HuH-7.5 (cell line): ENCODE results near the gene SLC25A39.
"Not testable (repeated sequence)": the region's sequence is repeated elsewhere in the genome, so short reads cannot be mapped to it uniquely, and the experiment has no call there.

ENCODE experiments used
- DNase-seq: peaks from one replicate; pipeline ENCODE4 v3.0.0; 2011; ENCODE audit warnings: low spot score

Gene SLC25A39

DNA sequence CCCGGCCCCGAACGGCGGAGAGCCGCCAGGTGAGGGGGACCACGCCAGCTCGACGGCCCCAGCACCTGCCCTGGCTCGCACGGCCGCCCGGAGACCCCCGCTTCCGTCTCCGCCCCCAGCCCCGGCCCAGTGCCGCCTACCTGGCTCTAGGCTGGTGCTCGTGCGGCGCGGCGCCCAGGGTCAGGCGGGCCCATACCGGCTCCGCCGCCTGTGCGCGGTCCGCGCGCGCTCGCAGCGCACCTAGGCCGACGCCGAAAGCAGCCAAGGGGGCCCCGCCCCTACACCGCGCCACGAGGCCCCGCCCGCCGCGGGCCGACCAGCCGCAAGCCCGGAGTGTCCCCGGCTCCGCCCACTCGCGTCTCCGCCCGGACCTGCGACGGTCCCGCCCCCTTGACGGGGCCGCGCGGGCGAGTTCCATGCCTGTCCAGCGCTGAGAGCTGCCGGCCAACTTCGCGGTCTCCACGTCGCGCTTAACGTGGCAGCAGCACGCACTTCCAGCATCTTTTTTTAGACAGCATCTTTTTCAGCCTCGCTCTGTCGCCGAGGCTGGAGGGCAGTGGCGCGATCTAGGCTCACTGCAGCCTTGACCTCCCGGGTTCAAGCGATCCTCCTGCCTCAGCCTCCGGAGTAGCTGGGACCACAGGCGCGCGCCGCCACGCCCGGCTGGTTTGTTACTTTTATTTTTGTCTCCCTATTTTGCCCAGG lies at the start of gene SLC25A39:
Gene SLC25A39 (minus strand): TSS at position 253 of the 705 bp plus-strand sequence. CDS start 1,261 bp downstream, outside the sequence.
- peak; percentile 80 for DNase-seq

DNA sequence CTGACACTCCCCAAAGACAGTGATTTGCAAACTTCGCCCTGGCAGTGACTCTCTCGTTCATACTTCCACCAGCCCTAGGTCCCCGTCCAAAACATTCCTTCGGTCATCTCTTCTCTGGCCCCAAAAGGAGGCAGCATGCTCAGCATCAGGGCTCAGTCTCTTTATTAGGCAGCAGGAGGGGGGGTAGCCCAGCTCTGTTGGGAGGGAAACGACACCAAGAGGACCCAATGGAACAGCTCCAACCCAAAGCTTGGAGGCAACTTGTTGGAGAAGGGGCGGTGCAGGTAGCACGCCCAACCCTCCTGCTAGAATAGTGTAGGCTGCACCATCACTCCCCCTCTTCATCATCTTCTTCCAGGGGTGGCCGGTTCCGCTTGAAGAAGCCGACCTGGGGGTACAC lies 47.4 kb upstream of the SLC25A39 start:
- DNase-seq = no peak

- DNase-seq = not testable (repeated sequence)
These were observed 44.9 kb upstream of the SLC25A39 start for GRCh38 chr17:44369414-44370023.

DNA sequence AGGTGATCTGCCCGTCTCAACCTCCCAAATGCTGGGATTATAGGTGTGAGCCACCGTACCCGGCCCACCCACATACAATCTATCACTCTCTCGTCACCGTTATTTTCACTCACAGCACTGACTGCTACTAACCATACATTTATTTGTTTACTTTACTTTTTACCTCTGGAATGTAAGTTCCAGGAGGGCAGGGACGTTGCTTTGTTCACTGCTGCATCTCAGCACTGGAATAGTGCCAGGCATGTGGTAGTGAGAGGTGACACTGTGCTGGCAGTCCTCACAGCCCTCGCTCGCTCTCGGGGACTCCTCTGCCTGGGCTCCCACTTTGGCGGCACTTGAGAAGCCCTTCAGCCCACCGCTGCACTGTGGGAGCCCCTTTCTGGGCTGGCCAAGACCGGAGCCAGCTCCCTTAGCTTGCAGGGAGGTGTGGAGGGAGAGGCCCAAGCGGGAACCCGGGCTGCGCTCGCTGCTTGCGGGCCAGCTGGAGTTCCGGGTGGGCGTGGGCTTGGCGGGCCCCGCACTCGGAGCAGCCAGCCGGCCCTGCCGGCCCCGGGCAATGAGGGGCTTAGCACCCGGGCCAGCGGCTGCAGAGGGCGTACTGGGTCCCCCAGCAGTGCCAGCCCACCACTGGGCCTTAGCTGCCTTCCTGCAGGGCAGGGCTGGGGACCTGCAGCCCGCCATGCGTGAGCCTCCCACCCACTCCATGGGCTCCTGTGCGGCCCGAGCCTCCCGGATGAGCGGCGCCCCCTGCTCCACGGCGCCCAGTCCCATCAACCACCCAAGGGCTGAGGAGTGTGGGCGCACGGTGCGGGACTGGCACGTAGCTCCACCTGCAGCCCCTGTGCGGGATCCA lies 44.0 kb upstream of the SLC25A39 start:
- DNase-seq = not testable (repeated sequence)

DNA sequence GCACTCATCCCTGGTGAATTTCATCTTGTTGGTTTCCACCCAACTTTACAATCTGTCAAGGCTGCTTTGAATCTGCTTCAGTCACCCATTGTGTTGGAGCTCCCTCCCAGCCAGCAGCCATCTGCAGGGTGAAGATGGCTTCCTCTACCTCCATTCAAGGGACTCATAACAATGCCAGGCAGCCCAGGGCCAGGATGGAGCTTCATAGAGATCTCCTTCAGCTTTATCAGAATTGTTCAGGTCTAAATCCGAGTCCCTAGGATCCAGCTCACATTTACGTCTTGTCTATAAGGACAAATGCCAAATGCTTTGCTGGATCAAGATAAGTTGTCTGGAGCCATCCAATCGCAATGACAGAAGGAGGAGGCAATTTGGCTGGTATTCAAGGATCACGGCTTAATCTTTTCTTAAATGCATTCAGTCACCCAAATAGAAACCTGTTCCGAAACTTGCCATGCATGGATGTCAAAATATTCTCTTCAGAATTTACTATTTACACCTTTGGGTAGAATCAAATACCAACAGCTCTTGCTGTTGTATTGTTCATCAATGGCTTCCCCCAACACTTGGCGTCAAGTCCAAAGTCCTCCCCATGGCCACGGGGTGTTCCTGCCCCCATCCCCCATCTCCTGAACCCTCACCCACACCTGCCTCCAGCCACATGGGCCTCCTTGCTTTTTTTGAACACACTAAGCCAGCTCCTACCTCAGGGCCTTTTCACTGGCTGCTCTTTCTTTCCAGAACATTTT lies 42.8 kb upstream of the SLC25A39 start:
- no peak for DNase-seq

DNA sequence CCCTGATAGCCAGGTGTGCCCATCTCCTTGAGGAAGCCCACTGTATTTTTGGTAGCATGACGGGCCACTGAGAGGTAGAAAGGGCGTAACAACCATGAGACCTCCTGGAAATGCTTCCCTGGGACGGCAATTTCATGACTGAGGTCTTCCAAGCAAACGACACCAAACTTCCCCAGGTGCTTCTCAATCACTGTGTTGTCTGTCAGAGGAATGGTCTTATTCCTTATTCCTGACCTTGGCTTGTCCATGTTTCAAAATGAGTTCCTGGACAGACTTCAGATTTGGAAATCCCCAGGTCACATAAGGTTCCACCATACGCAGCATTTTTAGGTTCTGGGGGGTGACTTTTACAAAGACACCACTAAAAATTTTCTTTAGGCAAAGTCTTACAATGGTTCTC lies 40.4 kb upstream of the SLC25A39 start:
- DNase-seq = not testable (repeated sequence)

- peak; percentile 76 for DNase-seq
These were observed 39.1 kb upstream of the SLC25A39 start, which contains the start of gene FAM171A2 for GRCh38 chr17:44363613-44364159. Gene FAM171A2, minus strand, starts transcription at chr17:44363853. Its CDS starts 139 bp downstream, at chr17:44363714.

DNA sequence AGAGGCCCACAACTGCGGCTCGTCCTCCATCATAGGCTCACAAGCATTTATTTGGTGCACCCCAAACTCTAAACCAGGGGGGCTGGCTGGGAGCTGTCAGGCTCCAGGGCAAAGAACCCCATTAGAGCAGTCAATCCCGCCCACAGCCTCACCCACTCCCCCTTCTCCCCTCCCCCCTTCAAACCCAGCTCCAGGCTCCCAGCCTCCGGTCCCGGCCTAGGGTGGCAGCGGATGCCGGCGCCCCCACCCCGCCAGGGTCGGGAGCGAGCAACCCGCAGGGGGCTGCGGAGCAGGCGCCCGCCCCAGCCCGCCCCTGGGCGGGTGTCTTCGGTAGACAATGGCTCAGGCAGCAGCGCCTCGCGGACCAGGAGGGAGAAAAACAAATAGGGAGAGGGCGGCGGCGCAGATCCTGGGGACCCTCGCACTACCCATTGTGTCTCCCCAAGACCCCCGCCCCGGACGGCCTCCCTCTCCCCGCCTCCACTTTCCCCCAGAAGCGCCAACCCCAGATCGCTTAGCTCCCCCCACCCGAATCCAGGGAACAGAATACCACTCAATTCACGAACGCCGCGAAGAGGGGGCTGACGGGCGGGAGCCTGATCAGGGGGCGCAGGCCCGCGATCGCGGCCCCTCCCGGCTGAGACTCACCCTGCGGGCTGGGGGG lies 38.5 kb upstream of the SLC25A39 start:
- peak; percentile 71 for DNase-seq

DNA sequence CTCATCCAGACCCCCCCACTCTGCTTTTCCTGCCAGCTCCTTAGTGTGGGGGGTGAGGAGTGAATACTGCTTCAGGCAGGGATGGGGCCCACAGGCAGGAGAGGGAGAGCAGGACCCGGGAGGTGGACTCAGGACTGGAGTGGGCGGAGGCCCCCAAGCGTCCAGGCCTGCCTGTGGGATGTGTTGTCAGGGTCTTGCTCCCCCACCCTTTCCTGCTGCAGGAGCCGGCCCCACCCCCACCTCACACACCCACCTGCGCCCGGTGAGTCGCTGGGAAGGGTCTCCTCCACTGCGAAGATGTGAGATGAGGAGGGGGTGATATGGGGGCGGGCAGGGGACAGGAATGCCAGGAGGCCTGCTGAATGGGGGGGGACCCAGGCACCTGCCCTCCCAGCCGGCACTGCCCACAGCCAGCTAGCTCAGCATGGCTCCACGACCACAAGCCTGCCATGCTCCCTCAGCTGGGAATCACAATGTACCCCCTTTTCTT lies 37.9 kb upstream of the SLC25A39 start:
- no peak for DNase-seq

DNA sequence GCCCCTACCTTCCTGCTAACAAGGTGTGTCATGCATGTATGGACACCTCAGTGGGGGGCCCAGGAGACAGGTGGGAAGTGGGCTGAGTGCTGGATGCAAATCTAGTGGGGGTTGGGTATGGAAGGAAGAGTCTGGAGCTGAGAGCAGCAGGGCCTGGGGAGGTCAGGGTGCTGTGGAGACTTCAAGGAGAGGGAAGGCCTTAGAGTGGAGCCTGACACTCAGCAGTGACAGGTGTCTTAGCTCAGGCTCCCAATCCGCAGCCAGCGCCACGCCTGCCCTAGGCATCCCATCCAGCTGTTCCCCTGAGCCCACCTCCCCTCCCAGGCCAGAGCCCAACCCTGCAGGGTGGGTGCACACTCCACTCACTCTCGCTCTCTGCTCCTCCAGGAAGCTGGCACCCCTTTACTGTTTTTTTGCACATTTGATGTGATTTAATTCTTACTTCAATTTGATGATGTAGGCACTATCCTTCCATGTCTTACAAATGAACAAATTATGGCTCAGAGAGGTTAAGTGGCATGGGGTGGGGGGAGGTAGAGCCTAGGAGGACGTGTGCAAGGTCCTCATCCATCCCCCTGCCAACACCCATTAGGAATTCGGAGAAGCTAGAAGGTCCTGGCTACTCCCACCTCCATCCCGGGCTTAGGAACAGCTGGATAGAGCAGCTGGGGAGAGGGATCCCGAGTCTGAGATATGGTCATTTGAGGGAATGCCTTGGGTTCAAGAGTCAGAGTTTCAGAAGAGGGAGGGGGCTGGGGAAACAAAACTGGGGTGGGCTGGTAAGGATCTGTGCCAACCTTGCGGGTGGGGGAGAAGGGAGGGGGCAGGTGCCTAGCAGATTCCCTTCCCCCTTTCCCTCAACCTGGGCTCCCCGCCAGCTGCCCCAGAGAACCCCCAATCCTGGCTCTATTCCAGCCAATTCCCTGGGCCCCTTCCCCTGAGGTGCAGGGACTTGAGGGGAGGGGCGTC lies 37.0 kb upstream of the SLC25A39 start:
- no peak for DNase-seq

DNA sequence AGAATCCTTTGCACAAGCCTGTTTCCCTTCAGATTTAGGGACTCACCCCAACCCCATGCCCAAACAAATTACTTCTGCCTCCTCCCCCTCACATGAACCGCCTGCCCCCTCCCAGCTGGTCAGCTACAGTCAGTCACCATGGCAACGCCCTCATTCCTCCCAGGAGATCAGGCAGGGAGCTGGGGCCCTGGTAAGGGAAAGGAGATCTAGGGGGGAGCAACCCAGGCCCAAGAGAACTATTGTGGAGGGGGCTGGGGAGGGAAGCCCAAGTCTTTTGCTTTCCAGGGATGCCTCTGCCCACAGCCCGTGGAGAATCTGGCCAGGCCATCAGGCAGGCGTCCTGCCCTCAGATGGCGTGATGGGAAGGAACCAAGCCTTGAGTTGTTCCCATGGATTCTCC lies 36.2 kb upstream of the SLC25A39 start:
- DNase-seq = no peak

DNA sequence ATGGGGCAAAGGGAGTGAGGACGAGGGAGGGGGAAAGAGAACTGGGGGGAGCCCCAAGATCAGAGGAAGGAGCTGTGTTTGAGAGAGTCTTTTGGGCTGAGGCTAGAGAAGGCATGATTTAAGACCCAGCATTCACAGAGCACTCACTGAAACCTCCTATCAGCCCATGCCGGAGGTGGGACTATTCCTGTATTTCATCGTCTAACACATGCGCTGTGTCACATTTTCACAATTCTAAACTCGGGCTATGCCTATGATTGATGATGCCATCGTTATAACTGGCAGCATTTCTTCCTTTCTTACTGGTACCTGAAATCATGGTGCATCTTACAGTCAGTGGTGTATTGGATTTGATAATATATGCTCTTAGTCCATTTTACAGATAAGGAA lies 35.5 kb upstream of the SLC25A39 start:
- no peak for DNase-seq

DNA sequence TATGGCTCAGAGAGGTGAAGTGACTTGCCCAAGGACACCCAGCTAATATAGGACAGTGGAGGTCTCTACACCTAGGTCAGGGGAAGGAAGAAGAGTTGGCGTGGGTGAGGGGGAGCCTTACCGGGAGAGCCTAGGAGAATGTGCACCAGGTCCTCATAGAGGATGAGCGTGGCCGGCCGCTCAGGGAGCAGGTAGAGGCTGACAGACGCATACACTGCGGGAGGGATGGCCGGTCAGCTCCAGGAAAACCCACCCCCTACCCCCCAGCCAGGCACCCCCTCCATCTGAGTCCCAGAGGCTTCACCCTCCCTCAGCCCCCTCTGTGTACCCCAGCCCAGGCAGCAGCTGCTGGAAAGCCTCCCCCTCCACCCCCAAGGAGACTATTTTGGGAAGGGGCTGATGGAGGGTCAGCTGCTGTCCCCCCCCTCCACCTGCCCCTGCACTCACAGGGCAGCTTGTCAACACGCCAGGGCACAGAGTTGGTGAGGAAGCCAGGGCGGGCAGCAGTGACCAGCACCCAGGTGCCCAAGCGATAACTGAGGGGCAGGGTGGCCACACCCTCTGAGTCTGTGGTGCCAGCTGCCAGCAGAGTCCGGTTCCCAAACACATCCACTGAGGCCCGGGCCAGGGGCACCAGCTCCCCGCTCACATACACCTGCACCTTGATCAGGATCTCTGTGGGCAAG lies 35.0 kb upstream of the SLC25A39 start:
- DNase-seq = no peak

DNA sequence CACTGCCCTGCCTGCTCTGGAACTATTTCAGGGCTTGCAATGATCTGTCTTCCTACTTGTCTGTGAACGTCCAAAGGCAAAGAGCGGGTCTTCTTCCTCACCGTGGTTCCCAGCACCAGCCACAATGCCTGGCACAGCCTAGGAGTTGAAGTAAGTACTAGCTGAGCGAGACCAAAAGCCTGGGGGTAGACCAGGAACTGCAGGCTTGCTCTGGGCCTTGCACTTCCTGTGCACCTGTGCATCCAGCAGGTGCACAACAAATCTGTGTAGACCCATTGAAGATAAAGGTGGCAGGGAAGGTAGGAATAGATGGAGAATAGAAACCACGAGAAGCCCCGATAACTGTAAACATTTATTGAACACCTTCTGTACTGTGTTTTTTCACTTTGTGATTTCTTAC lies 34.4 kb upstream of the SLC25A39 start:
- DNase-seq = no peak

DNA sequence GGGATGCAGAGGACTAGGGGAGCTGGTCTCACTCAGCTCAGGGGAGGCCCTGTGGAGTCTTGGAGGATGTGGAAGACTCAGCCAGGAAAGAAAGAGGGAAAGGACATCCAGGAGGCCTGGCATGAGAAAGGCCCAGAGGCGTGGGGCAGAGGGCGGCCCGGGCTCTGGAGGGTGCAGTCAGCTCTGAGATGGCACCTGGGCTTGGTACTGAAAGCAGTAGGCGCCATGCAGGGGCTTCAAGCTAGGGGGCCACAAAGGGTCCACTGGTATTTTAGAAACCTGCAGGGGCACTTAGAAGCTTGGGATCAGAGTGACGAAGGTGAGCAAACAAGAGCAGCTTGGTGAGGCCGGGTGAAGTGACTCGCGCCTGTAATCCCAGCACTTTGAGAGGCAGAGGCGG lies 33.4 kb upstream of the SLC25A39 start:
- no peak for DNase-seq

- no peak for DNase-seq
These were observed 31.6 kb upstream of the SLC25A39 start for GRCh38 chr17:44356241-44356640.

GRCh38 chr17:44355642-44356099 lies 31.0 kb upstream of the SLC25A39 start:
- DNase-seq = no peak

DNA sequence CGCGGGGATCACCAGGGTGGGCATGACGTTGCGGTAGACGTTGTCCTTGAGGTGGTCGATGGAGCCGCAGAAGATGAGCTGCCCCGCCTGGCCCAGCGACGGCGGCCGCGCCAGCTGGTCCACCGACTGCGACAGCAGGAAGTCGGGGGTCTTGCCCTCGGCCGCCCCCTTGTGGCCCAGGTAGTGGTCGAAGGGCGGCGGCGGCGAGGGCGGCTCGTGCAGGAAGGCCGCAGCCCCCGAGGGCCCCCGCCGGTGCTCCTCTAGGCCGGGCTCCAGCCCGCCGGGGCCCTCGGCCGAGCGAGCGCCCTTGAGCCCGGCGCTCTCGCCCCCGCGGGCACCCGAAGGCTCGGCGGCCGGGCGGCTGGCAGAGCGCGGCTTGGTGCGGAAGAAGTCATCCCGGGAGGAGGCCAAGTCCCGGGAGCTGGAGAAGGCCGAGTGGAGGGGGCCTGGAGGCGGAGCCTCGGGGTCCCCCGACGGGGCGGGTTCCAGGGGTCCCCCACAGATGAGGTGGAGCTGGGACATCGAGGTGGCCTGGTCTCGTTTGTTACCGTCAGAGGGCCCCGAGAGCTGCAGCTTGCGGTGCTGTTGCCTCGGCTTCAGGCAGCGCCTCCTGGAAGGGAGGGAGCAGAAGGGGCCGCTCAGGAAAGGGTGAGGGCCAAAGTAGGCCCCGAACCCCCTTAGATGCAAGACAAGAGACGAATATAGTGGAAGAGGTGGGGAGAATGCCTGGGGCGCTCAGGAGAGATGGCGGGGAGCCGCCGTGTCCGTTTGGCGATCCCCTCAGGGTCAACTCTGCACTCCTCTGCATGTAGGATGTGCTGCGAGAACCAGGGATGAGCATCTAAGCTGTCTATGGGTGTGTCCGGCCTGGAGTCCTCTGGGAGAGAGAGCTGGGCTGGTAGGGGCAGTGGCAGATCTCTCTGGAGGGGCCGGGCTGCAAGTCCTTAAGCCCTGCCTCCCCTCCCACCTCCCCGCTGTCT lies 30.2 kb upstream of the SLC25A39 start:
- DNase-seq = peak; percentile 93
